Epithelial cell of esophagus (primary cell): ENCODE results near the gene FYTTD1.

Experiments
- DNase-seq: peaks from one replicate; pipeline ENCODE4 v3.0.0; 2010; ENCODE audit warnings: low read depth
- H3K4me3 ChIP-seq: 2 replicates; pipeline ENCODE4 v1.5.1; 2011; ENCODE audit warnings: mild to moderate bottlenecking, low read length, control low read depth
- TF ChIP-seq, protein P1 (sequence below): IDR thresholded peaks from 2 replicates; pipeline ENCODE4 v1.5.1; 2011; ENCODE audit warnings: low read depth, mild to moderate bottlenecking, low read length, control low read depth, inconsistent platforms; ENCODE audit not compliant: insufficient read depth; ENCODE audit errors: missing control alignments

Gene FYTTD1

DNA sequence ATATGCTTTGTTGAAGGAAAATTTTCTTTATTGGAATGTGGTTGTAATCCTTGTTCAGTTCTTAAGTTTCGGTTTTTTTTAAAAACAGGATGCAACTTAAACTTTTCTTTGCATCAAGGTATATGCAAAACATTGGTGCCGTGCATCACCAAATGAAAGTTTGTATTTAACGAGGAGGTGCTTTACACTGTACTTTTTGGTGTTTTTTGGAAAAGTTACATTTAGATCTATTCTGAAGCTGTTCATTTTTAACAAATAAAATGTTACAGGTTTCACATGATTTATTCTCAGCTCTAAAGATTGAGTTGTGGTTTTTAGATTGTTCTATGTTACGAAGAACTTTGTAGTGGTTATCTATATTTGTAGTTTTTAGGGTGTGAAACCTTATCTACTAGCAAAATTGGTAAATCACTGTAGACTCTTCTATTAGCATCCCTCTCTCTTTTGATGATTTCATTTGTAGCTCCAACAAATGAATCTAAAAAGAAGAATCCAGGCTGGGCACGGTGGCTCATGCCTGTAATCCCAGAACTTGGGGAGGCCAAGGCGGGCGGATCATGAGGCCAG lies 34.4 kb downstream of the FYTTD1 start:
- TF ChIP-seq, protein P1, sequence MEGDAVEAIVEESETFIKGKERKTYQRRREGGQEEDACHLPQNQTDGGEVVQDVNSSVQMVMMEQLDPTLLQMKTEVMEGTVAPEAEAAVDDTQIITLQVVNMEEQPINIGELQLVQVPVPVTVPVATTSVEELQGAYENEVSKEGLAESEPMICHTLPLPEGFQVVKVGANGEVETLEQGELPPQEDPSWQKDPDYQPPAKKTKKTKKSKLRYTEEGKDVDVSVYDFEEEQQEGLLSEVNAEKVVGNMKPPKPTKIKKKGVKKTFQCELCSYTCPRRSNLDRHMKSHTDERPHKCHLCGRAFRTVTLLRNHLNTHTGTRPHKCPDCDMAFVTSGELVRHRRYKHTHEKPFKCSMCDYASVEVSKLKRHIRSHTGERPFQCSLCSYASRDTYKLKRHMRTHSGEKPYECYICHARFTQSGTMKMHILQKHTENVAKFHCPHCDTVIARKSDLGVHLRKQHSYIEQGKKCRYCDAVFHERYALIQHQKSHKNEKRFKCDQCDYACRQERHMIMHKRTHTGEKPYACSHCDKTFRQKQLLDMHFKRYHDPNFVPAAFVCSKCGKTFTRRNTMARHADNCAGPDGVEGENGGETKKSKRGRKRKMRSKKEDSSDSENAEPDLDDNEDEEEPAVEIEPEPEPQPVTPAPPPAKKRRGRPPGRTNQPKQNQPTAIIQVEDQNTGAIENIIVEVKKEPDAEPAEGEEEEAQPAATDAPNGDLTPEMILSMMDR: no peak
- no peak overlapping the region for H3K4me3 ChIP-seq
- no peak for DNase-seq

DNA sequence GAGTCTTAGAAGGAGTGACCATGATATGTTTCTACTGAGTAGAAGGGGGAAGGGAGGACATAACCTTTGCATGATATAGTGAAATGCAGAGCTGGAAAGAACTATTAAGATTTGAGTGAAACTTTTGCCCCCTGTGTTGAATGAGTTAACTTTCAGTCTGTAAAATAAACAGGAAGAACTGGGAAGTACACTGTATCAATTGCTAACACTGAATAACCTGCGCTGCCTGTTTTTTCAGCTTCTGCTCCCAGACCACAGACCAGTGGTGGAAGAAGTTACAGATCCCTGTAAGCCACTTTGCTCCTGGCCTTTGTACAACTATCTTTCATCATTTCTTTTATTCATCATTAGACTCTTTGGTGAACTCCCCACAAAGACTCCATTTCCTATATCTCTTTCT lies 37.7 kb downstream of the FYTTD1 start:
- TF ChIP-seq, protein P1: no peak
- no peak for DNase-seq
- no peak overlapping the region for H3K4me3 ChIP-seq

DNA sequence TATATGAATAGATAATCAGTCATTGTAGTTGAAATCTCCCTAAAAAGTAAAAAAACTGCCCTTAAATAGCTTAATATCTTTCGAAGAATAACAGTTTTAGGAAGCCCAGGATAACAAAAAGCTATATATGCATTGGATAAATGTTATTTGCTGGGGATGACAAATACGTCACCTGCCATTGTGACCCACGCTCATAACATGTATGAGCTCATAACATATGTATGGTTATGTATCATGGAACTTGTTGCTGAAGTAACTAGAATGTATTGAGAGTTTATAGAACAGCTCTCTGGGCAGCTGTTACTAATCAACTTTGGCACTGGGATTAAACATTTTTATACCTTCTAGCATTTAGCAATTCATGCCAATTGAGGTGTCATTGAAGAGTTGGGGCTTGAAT lies 39.6 kb downstream of the FYTTD1 start:
- DNase-seq: peak; percentile 13
- no peak overlapping the region for H3K4me3 ChIP-seq
- TF ChIP-seq, protein P1: no peak

DNA sequence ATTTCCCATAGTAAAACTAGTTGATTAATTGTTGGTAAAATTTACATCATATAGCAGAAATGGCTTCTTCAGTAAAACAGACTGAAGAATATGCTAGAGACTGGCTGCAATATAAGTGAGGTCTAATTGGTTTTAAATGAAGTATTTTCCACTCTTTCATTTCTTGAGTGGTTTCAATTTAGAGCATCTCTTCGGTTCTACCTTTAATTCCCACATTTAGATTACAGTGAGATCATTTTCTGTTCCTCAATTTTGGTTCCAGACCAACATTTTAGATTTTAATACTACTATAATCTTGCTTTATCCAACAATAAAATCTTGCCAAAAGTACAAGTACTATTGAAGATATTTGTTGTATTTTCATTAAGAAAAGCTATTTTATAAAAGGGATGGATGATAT lies 40.4 kb downstream of the FYTTD1 start:
- no peak overlapping the region for H3K4me3 ChIP-seq
- TF ChIP-seq, protein P1: no peak
- no peak for DNase-seq

DNA sequence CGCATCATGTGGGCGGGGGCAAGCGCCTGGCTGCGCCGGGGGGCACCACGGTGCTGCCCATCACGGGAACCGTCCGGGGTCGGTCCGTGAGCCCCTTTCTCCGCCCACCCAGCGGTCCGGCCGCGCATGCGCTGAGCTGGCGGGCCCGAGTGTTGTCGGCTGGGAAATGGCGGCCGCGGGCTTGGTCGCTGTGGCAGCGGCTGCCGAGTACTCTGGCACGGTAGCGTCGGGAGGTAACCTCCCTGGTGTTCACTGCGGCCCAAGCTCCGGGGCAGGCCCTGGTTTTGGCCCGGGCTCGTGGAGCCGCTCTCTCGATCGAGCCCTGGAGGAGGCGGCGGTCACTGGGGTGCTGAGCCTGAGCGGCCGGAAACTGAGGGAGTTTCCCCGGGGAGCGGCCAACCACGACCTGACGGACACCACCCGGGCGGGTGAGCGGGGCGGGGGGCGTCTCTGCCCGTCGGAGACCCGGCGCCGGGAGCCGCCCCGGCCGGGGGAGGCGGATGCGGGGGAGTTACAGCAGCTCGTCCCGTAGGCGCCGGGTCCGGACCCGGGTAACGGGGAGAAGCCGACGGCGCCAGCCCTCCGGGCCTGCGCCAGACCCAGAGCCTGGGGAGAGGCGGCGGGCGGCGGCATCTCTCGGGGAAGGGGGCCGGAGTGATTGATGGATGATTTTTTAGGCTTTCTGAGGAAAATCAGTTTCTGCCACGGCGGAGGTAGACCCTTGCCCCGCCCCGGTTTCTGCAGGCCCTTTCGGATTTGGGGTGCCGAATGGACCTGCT lies 41.6 kb downstream of the FYTTD1 start, which contains the start of gene LRCH3:
TSS of gene LRCH3 (plus strand) at position 142 of the 779 bp plus-strand sequence. CDS start at position 167, 25 bp downstream.
- TF ChIP-seq, protein P1: no peak
- peak within 1 kb of the TSS; percentile 86 for H3K4me3 ChIP-seq
- DNase-seq: peak; percentile 62

DNA sequence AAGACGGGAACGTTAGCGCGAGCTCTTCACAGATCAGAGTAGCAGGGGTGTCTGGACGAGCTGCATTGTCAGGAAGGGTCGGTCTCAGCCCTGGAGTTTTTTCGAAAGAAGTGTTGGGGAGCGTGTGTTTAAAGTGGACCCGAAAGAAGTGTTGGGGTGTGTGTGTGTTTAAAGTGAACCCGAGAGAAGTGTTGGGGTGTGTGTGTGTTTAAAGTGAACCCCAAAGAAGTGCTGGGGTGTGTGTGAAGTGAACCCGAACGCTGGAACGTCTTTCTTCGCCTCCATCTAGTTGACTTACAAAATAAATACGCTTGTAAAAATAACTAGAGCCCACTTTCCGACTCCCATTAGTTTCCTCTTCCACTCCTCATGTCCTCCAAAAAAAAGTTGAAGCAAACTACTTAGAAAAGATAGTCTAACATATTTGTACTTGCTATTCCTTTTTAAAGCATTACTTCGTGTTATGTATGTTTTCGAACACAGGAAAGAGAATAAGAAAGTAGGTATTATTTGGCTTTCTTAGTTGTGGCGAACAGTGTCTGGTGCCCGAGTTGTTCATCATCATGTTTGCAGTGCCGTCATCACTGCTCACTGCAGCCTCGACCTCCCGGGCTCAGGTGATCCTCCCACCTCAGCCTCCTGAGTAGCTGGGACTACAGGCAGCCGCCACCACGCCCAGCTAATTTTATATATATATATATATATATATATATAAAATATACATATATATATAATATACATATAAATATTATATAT lies 42.4 kb downstream of the FYTTD1 start:
- TF ChIP-seq, protein P1: no peak
- peak; percentile 47 for DNase-seq

More for the DNA sequence above, 42.4 kb downstream of the FYTTD1 start:
- H3K4me3 ChIP-seq: peak overlapping the region; percentile 86
